Measurements from ENCODE around the gene SETMAR.
"Not testable (repeated sequence)": the region's sequence is repeated elsewhere in the genome, so short reads cannot be mapped to it uniquely, and the experiment has no call there.

SETMAR gene

GRCh38 chr3:4303187-4304123 is at the start of gene SETMAR:
Gene SETMAR, plus strand, starts transcription at chr3:4303369. Its CDS starts 2 bp downstream, at chr3:4303371.
- H3K4me1 ChIP-seq (ENCODE audit: insufficient read depth, low read length): peaks cover 8% of the 10 kb centered on the region
- peak within 1 kb of the TSS; percentile 74 for H3K4me3 ChIP-seq (ENCODE audit: low read length)
- H3K9me3 ChIP-seq (ENCODE audit: low read length): no peaks in the 10 kb centered on the region
- no peaks in the 10 kb centered on the region for H3K27me3 ChIP-seq (ENCODE audit: insufficient read depth, low read length)
- H2AFZ ChIP-seq (ENCODE audit: low read depth, low read length): peak within 1 kb of the TSS; percentile 78
- H3K36me3 ChIP-seq (ENCODE audit: insufficient read depth, low read length): peaks cover 16% of the 10 kb centered on the region

- H3K36me3 ChIP-seq (ENCODE audit: insufficient read depth, low read length): no peaks in the 10 kb centered on the region
- no peaks in the 10 kb centered on the region for H3K4me1 ChIP-seq (ENCODE audit: insufficient read depth, low read length)
- H2AFZ ChIP-seq (ENCODE audit: low read depth, low read length): no peak overlapping the region
- H3K9me3 ChIP-seq (ENCODE audit: low read length): peaks cover 2% of the 10 kb centered on the region
- no peaks in the 10 kb centered on the region for H3K27me3 ChIP-seq (ENCODE audit: insufficient read depth, low read length)
- H3K4me3 ChIP-seq (ENCODE audit: low read length): no peak overlapping the region
These were observed 41.8 kb upstream of the SETMAR start for GRCh38 chr3:4261406-4261805.

- no peaks in the 10 kb centered on the region for H3K4me1 ChIP-seq (ENCODE audit: insufficient read depth, low read length)
- H3K27me3 ChIP-seq (ENCODE audit: insufficient read depth, low read length): no peaks in the 10 kb centered on the region
- no peak overlapping the region for H2AFZ ChIP-seq (ENCODE audit: low read depth, low read length)
- H3K9me3 ChIP-seq (ENCODE audit: low read length): peaks cover 2% of the 10 kb centered on the region
- H3K4me3 ChIP-seq (ENCODE audit: low read length): no peak overlapping the region
- no peaks in the 10 kb centered on the region for H3K36me3 ChIP-seq (ENCODE audit: insufficient read depth, low read length)
These were observed 39.1 kb upstream of the SETMAR start for GRCh38 chr3:4264040-4264439.

- Histone ChIP-seq H3K4me1 (ENCODE audit: insufficient read depth, low read length) (no peaks in the 10 kb centered on the region), H3K4me3 (ENCODE audit: low read length) (no peak overlapping the region), H3K36me3 (ENCODE audit: insufficient read depth, low read length) (no peaks in the 10 kb centered on the region), H3K9me3 (ENCODE audit: low read length) (no peaks in the 10 kb centered on the region), H2AFZ (ENCODE audit: low read depth, low read length) (no peak overlapping the region), H3K27me3 (ENCODE audit: insufficient read depth, low read length) (no peaks in the 10 kb centered on the region)
These were observed 32.4 kb upstream of the SETMAR start for GRCh38 chr3:4270720-4271119.

- H2AFZ ChIP-seq (ENCODE audit: low read depth, low read length): no peak overlapping the region
- no peak overlapping the region for H3K4me3 ChIP-seq (ENCODE audit: low read length)
- H3K27me3 ChIP-seq (ENCODE audit: insufficient read depth, low read length): no peaks in the 10 kb centered on the region
- H3K36me3 ChIP-seq (ENCODE audit: insufficient read depth, low read length): no peaks in the 10 kb centered on the region
- no peaks in the 10 kb centered on the region for H3K9me3 ChIP-seq (ENCODE audit: low read length)
- no peaks in the 10 kb centered on the region for H3K4me1 ChIP-seq (ENCODE audit: insufficient read depth, low read length)
These were observed 31.3 kb upstream of the SETMAR start for GRCh38 chr3:4271834-4272233.

GRCh38 chr3:4279516-4280105 is 23.6 kb upstream of the SETMAR start:
- Histone ChIP-seq H3K27me3 (ENCODE audit: insufficient read depth, low read length) (no peaks in the 10 kb centered on the region), H3K36me3 (ENCODE audit: insufficient read depth, low read length) (no peaks in the 10 kb centered on the region), H3K9me3 (ENCODE audit: low read length) (no peaks in the 10 kb centered on the region), H3K4me1 (ENCODE audit: insufficient read depth, low read length) (peaks cover 6% of the 10 kb centered on the region), H3K4me3 (ENCODE audit: low read length) (no peak overlapping the region), H2AFZ (ENCODE audit: low read depth, low read length) (no peak overlapping the region)

- peaks cover 27% of the 10 kb centered on the region for H3K4me1 ChIP-seq (ENCODE audit: insufficient read depth, low read length)
- H3K27me3 ChIP-seq (ENCODE audit: insufficient read depth, low read length): no peaks in the 10 kb centered on the region
- no peak overlapping the region for H2AFZ ChIP-seq (ENCODE audit: low read depth, low read length)
- no peak overlapping the region for H3K4me3 ChIP-seq (ENCODE audit: low read length)
- no peaks in the 10 kb centered on the region for H3K9me3 ChIP-seq (ENCODE audit: low read length)
- H3K36me3 ChIP-seq (ENCODE audit: insufficient read depth, low read length): no peaks in the 10 kb centered on the region
These were observed 21.2 kb upstream of the SETMAR start for GRCh38 chr3:4281991-4282390.

- H3K27me3 ChIP-seq (ENCODE audit: insufficient read depth, low read length): no peaks in the 10 kb centered on the region
- no peak overlapping the region for H2AFZ ChIP-seq (ENCODE audit: low read depth, low read length)
- peaks cover 31% of the 10 kb centered on the region for H3K4me1 ChIP-seq (ENCODE audit: insufficient read depth, low read length)
- H3K36me3 ChIP-seq (ENCODE audit: insufficient read depth, low read length): no peaks in the 10 kb centered on the region
- H3K9me3 ChIP-seq (ENCODE audit: low read length): no peaks in the 10 kb centered on the region
- H3K4me3 ChIP-seq (ENCODE audit: low read length): no peak overlapping the region
These were observed 18.3 kb upstream of the SETMAR start for GRCh38 chr3:4284865-4285264.

- Histone ChIP-seq H3K4me1 (ENCODE audit: insufficient read depth, low read length) (peaks cover 42% of the 10 kb centered on the region), H2AFZ (ENCODE audit: low read depth, low read length) (no peak overlapping the region), H3K9me3 (ENCODE audit: low read length) (no peaks in the 10 kb centered on the region), H3K27me3 (ENCODE audit: insufficient read depth, low read length) (no peaks in the 10 kb centered on the region), H3K36me3 (ENCODE audit: insufficient read depth, low read length) (no peaks in the 10 kb centered on the region), H3K4me3 (ENCODE audit: low read length) (no peak overlapping the region)
These were observed 14.1 kb upstream of the SETMAR start for GRCh38 chr3:4289044-4289443.

GRCh38 chr3:4290272-4290893 is 12.8 kb upstream of the SETMAR start:
- Histone ChIP-seq H3K36me3 (ENCODE audit: insufficient read depth, low read length) (no peaks in the 10 kb centered on the region), H3K4me1 (ENCODE audit: insufficient read depth, low read length) (peaks cover 43% of the 10 kb centered on the region), H3K4me3 (ENCODE audit: low read length) (no peak overlapping the region), H3K27me3 (ENCODE audit: insufficient read depth, low read length) (no peaks in the 10 kb centered on the region), H3K9me3 (ENCODE audit: low read length) (no peaks in the 10 kb centered on the region), H2AFZ (ENCODE audit: low read depth, low read length) (no peak overlapping the region)

- Histone ChIP-seq H3K4me3 (ENCODE audit: low read length) (no peak overlapping the region), H3K4me1 (ENCODE audit: insufficient read depth, low read length) (peaks cover 33% of the 10 kb centered on the region), H3K36me3 (ENCODE audit: insufficient read depth, low read length) (no peaks in the 10 kb centered on the region), H3K9me3 (ENCODE audit: low read length) (no peaks in the 10 kb centered on the region), H3K27me3 (ENCODE audit: insufficient read depth, low read length) (no peaks in the 10 kb centered on the region), H2AFZ (ENCODE audit: low read depth, low read length) (no peak overlapping the region)
These were observed 10.9 kb upstream of the SETMAR start for GRCh38 chr3:4292301-4292700.

GRCh38 chr3:4294616-4295327 is 8.4 kb upstream of the SETMAR start:
- Histone ChIP-seq H3K9me3 (ENCODE audit: low read length) (no peaks in the 10 kb centered on the region), H3K4me1 (ENCODE audit: insufficient read depth, low read length) (peaks cover 32% of the 10 kb centered on the region), H2AFZ (ENCODE audit: low read depth, low read length) (no peak overlapping the region), H3K27me3 (ENCODE audit: insufficient read depth, low read length) (no peaks in the 10 kb centered on the region), H3K4me3 (ENCODE audit: low read length) (peak overlapping the region; percentile 22), H3K36me3 (ENCODE audit: insufficient read depth, low read length) (no peaks in the 10 kb centered on the region)

GRCh38 chr3:4296454-4296853 is 6.7 kb upstream of the SETMAR start:
- peaks cover 32% of the 10 kb centered on the region for H3K4me1 ChIP-seq (ENCODE audit: insufficient read depth, low read length)
- not testable (repeated sequence) for H3K4me3 ChIP-seq (ENCODE audit: low read length); H3K36me3 ChIP-seq (ENCODE audit: insufficient read depth, low read length); H3K9me3 ChIP-seq (ENCODE audit: low read length); H2AFZ ChIP-seq (ENCODE audit: low read depth, low read length); H3K27me3 ChIP-seq (ENCODE audit: insufficient read depth, low read length)

All from neuron (in vitro differentiated cells).